GM12878 (cell line): ENCODE data around the gene GCSAM. TPM values are rescaled to one million over a fixed set of nuclear protein-coding genes. Genes with fewer than 3 reads are reported as not detected.

Experiments used
- ATAC-seq: fragments of 200-7000 bp; cut with Tn5 transposase; 3 replicates; pipeline ENCODE4 v1.9.1; 2020; ENCODE audit warnings: mild to moderate bottlenecking, moderate library complexity
- BruUV-seq: library from RNA; stranded (reverse); fragments of 400-500 nt; replicated peaks from 2 replicates; lab custom pipeline; 2021; lab: Mats Ljungman, UMichigan
- CTCF ChIA-PET: fragments of 300-600 bp; sonication (Branson Sonifier 250); formaldehyde crosslinking; extraction: SDS; loops from one replicate; lab custom pipeline; 2021; ENCODE audit warnings: inconsistent platforms; lab: Yijun Ruan, JAX
- POLR2A ChIA-PET: fragments of 350-600 bp; formaldehyde crosslinking; extraction: SDS; loops from one replicate; lab custom pipeline; 2021; ENCODE audit warnings: inconsistent platforms; lab: Charles Lee
- RAD21 ChIA-PET: fragments of 300-600 bp; sonication (Branson Sonifier 250); formaldehyde crosslinking; loops from one replicate; lab custom pipeline; 2023; ENCODE audit warnings: antibody characterized with exemption; ENCODE audit not compliant: unreplicated experiment; lab: Charles Lee
- SMC1A ChIA-PET: fragments of 300-600 bp; sonication (Branson Sonifier 250); formaldehyde crosslinking; loops from one replicate; lab custom pipeline; 2023; ENCODE audit not compliant: unreplicated experiment, uncharacterized antibody; lab: Charles Lee
- DNase-seq: peaks from one replicate; pipeline ENCODE4 v3.0.0-alpha.2; 2011; ENCODE audit warnings: low read depth, low spot score
- FAIRE-seq: peaks from 3 replicates; lab custom pipeline; 2011; peaks lifted over from hg19 to GRCh38; lab: Jason Lieb, UNC
- H2AFZ ChIP-seq: 2 replicates; pipeline ENCODE4 v1.6.0; 2011; ENCODE audit warnings: low read depth, low read length, control low read depth; ENCODE audit not compliant: control insufficient read depth
- H3K27ac ChIP-seq: 2 replicates; pipeline ENCODE4 v1.5.1; 2011; ENCODE audit warnings: control low read depth; ENCODE audit not compliant: control insufficient read depth, insufficient read depth
- H3K27me3 ChIP-seq, 2 experiments: replicated peaks in 1 of 2; 2 replicates each; pipeline versions ENCODE4 v1.6.0 to v1.6.1; 2011; ENCODE audit warnings: low read length in 1 of 2; ENCODE audit not compliant: control insufficient read depth in 2 of 2, insufficient read depth in 2 of 2
- H3K36me3 ChIP-seq, 2 experiments: 2 replicates each; pipeline ENCODE4 v1.5.1; 2011; ENCODE audit warnings: low read length in 1 of 2; ENCODE audit not compliant: control insufficient read depth in 2 of 2, insufficient read depth in 2 of 2
- H3K4me1 ChIP-seq: 2 replicates; pipeline ENCODE4 v1.6.1; 2011; ENCODE audit warnings: mild to moderate bottlenecking, low read length, moderate library complexity, mixed read lengths; ENCODE audit not compliant: control insufficient read depth, insufficient read depth
- H3K4me2 ChIP-seq: 2 replicates; pipeline ENCODE4 v1.6.0; 2011; ENCODE audit warnings: control low read depth; ENCODE audit not compliant: control insufficient read depth, insufficient read depth
- H3K4me3 ChIP-seq: fragments of 200-600 bp; sonication (generic); 2 replicates; pipeline ENCODE4 v1.5.1; 2016
- H3K79me2 ChIP-seq: 2 replicates; pipeline ENCODE4 v1.6.0; 2011; ENCODE audit warnings: low read length; ENCODE audit not compliant: control insufficient read depth, insufficient read depth
- H3K9ac ChIP-seq: 2 replicates; pipeline ENCODE4 v1.8.0; 2011; ENCODE audit warnings: low read length, control low read depth, mixed read lengths; ENCODE audit not compliant: control insufficient read depth, insufficient read depth
- H3K9me3 ChIP-seq: replicated peaks from 3 replicates; pipeline ENCODE4 v1.5.1; 2011; ENCODE audit warnings: mild to moderate bottlenecking, low read length; ENCODE audit not compliant: control insufficient read depth, insufficient read depth
- H4K20me1 ChIP-seq: 2 replicates; pipeline ENCODE4 v1.6.0; 2011; ENCODE audit not compliant: control insufficient read depth, insufficient read depth
- ATF7 ChIP-seq: fragments of 450-650 bp; IDR thresholded peaks from 2 replicates; pipeline ENCODE4 v1.6.1; 2016; ENCODE audit warnings: low read depth, mild to moderate bottlenecking
- CHD4 ChIP-seq: fragments of 200-600 bp; sonication (generic); IDR thresholded peaks from 2 replicates; pipeline ENCODE4 v1.6.1; 2016; ENCODE audit warnings: mild to moderate bottlenecking
- GABPA ChIP-seq: IDR thresholded peaks from 2 replicates; pipeline ENCODE4 v1.6.1; 2014; ENCODE audit warnings: antibody characterized with exemption, low read depth, mild to moderate bottlenecking, inconsistent platforms
- MXI1 ChIP-seq: fragments of 150-350 bp; IDR thresholded peaks from 2 replicates; pipeline ENCODE4 v1.6.1; 2011; ENCODE audit warnings: low read depth, mild to moderate bottlenecking, inconsistent platforms, low read length, improper control_type of control experiment
- NFXL1 ChIP-seq: fragments of 450-650 bp; IDR thresholded peaks from 2 replicates; pipeline ENCODE4 v1.6.1; 2017; ENCODE audit warnings: antibody characterized with exemption, mild to moderate bottlenecking, borderline replicate concordance
- RB1 ChIP-seq: fragments of 450-650 bp; formaldehyde crosslinking; IDR thresholded peaks from 2 replicates; pipeline ENCODE4 v1.6.1; 2017; ENCODE audit warnings: mild to moderate bottlenecking, borderline replicate concordance
- SMARCA5 ChIP-seq: fragments of 450-650 bp; IDR thresholded peaks from 2 replicates; pipeline ENCODE4 v1.6.1; 2017; ENCODE audit warnings: mild to moderate bottlenecking
- SUPT20H ChIP-seq: IDR thresholded peaks from 2 replicates; pipeline ENCODE4 v1.6.1; 2011; ENCODE audit warnings: low read depth, mild to moderate bottlenecking, low read length, moderate library complexity, borderline replicate concordance; ENCODE audit not compliant: control insufficient read depth
- TAF1 ChIP-seq: IDR thresholded peaks from 2 replicates; pipeline ENCODE4 v1.6.1; 2011; ENCODE audit warnings: mild to moderate bottlenecking, low read depth, low read length, borderline replicate concordance
- WGBS: methylation state at CpG from one replicate; pipeline ENCODE4 v1.1.6; 2016; ENCODE audit warnings: low lambda C conversion rate; ENCODE audit not compliant: insufficient replicate concordance, insufficient coverage; ENCODE audit errors: missing lambda C conversion rate; 5-methylcytosine and 5-hydroxymethylcytosine counted together
- in situ Hi-C: fragments of 300-500 bp; cut with MboI; formaldehyde crosslinking; loops from 9 replicates; pipeline ENCODE4 v1.14.3; 2018; ENCODE audit warnings: mixed read lengths
- intact Hi-C: fragments of 100-400 bp; cut with micrococcal nuclease; formaldehyde crosslinking; loops from one replicate; pipeline ENCODE4 v1.14.2; 2022; ENCODE audit not compliant: unreplicated experiment
- polyA plus RNA-seq, 11 experiments: library from polyadenylated mRNA; depleted of rRNA in 4 of 11; unstranded in 6 of 11; stranded (reverse) in 5 of 11; fragments of >200 nt; fragmentation: Nextera tagmentation in 4 of 11; fragmentation: Illumina TruSeq in 1 of 11; extraction: Ambion mirVana in 4 of 11; extraction: Trizol in 1 of 11; gene quantifications; 1 replicate in 1 of 11; 2 replicates in 10 of 11; pipeline versions ENCODE4 v1.2.1 to v1.2.3, GENCODE V29; 2011 to 2016; ENCODE audit warnings: inconsistent platforms in 2 of 11, missing spikeins in 2 of 11, low read depth in 1 of 11
- total RNA-seq, 4 experiments: library from RNA; depleted of rRNA in 3 of 4; stranded (reverse); fragments of >200 nt in 3 of 4; fragmentation: Illumina TruSeq in 1 of 4; extraction: Trizol in 1 of 4; gene quantifications; 2 replicates each; pipeline versions ENCODE4 v1.2.1 to v1.2.3, GENCODE V29; 2013 to 2021
- TF ChIP-seq, protein P1 (sequence below), 3 experiments: IDR thresholded peaks in 2 of 3; conservative IDR thresholded peaks in 1 of 3; 2 replicates each; pipeline ENCODE4 v1.5.1; 2011; ENCODE audit warnings: low read depth in 3 of 3, low read length in 3 of 3, mild to moderate bottlenecking in 3 of 3, control low read depth in 2 of 3, moderate library complexity in 2 of 3, inconsistent platforms in 1 of 3, mixed read lengths in 1 of 3; ENCODE audit not compliant: control insufficient read depth in 2 of 3, insufficient read depth in 1 of 3; ENCODE audit errors: extremely low read depth in 1 of 3
- TF ChIP-seq, protein P2 (sequence below): IDR thresholded peaks from 2 replicates; pipeline ENCODE4 v1.6.1; 2011; ENCODE audit warnings: borderline replicate concordance, low read depth, mild to moderate bottlenecking, moderate library complexity, low read length; ENCODE audit not compliant: insufficient read depth, poor library complexity, severe bottlenecking

GCSAM gene
- total and polyA plus RNA-seq, 10 of the 15 experiments (the other 5 are each of a cell fraction or from before 2014, with no cell fraction given): 81.5 to 407 (median 107) TPM

DNA sequence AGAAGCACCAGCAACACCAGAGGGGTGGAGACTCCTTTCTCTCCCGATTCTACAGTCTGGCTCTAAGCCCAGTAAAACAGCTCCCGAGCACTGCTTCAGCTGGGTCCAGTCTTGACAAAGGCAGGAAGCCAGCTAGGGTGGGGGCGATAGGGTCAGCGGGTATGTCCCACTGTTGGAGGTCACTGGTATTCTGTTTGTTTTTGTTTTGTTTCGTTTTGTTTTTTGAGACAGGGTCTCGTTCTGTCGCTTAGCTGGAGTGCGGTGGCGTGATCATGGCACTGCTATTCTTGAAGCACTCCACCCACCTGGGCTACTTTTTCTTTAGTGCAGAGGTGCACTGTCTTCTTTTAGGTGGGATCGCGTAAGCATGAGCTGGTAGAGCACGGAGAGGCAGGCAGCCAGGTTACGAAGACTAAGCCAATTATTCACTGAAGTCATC, 16.3 kb downstream of the GCSAM start (continued):
- TF ChIP-seq, protein P1, sequence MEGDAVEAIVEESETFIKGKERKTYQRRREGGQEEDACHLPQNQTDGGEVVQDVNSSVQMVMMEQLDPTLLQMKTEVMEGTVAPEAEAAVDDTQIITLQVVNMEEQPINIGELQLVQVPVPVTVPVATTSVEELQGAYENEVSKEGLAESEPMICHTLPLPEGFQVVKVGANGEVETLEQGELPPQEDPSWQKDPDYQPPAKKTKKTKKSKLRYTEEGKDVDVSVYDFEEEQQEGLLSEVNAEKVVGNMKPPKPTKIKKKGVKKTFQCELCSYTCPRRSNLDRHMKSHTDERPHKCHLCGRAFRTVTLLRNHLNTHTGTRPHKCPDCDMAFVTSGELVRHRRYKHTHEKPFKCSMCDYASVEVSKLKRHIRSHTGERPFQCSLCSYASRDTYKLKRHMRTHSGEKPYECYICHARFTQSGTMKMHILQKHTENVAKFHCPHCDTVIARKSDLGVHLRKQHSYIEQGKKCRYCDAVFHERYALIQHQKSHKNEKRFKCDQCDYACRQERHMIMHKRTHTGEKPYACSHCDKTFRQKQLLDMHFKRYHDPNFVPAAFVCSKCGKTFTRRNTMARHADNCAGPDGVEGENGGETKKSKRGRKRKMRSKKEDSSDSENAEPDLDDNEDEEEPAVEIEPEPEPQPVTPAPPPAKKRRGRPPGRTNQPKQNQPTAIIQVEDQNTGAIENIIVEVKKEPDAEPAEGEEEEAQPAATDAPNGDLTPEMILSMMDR (IDR thresholded peaks at IDR 0.05 in 2 of 3, conservative IDR thresholded peaks at IDR 0.05 in 1 of 3; ENCODE audit: control insufficient read depth in 2 of 3, extremely low read depth in 1 of 3, insufficient read depth in 1 of 3, low read depth in 3 of 3, low read length in 3 of 3): no peak
- TF ChIP-seq NFXL1: no peak
- TF ChIP-seq CHD4: no peak
- TF ChIP-seq GABPA: no peak
- TF ChIP-seq RB1: no peak

DNA sequence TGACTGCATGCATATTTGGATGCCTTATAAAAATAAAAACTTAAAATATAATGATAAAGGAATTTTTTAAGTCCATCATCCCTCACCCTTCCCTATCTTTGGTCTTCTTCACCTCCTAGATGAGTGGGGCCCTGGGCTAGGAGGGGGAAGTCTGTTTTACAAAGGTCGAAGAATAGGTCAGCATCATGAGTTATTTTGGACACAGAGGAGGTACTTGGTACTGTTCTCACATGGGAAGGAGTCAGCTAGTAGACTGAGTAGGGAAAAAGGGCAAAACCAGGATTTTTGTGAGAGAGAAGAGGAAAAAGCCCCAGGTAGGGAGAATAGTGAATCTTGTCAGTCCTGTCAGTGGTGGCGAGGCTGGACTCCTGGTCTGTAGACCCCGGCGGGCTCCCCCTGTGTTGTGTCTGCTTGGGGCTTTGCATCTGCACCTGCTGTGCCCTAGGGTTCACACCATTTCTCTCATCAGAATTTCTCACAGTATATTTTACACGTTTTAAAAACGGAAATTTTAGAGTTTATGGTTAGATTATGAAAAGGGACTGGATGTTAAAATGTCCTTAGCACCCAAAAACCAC, 17.2 kb downstream of the GCSAM start:
- H3K36me3 ChIP-seq: no peaks in the 10 kb centered on the region; a peak in 1 of 4 replicates
- no peak overlapping the region for H3K4me3 ChIP-seq
- peak; percentile 13 for ATAC-seq
- peak overlapping the region; percentile 53 for H3K4me2 ChIP-seq
- in situ Hi-C loops (no loop called here), intact Hi-C loops (loop anchor here (1.0 to 10.0 kb wide), 3 partner anchors 17 to 859 kb away; partner anchors contain the start of genes CD200R1 and GCSAM)
- BruUV-seq: no TSS peak
- H3K4me1 ChIP-seq: peaks cover 84% of the 10 kb centered on the region
- 0% methylated on average over 6 of the region's 6 CpGs for WGBS
- ChIA-PET CTCF (interaction anchor here (0.7 to 9.2 kb wide), 4 partner anchors 16 to 402 kb away, joined by 3 to 226 read pairs (median 6); partner anchors contain the start of genes GCSAM and SLC9C1), SMC1A (interaction anchor here (0.9 to 9.4 kb wide), 11 partner anchors 16 to 398 kb away, joined by 3 to 489 read pairs (median 6); partner anchors contain the start of genes BTLA, CD200, GCSAM and SLC9C1), RAD21 (interaction anchor here (0.8 to 7.4 kb wide), 13 partner anchors 15 to 382 kb away, joined by 3 to 457 read pairs (median 6); partner anchors contain the start of genes BTLA, CD200, GCSAM and SLC9C1), POLR2A (interaction anchor here (1.0 to 9.4 kb wide), 9 partner anchors 15 to 447 kb away, joined by 3 to 345 read pairs (median 6); partner anchors contain the start of genes BTLA, GCSAM and SLC9C1)
- peaks cover 27% of the 10 kb centered on the region for H3K79me2 ChIP-seq
- no peak overlapping the region for H2AFZ ChIP-seq
- no peaks in the 10 kb centered on the region for H3K9me3 ChIP-seq
- H4K20me1 ChIP-seq: no peaks in the 10 kb centered on the region
- no peak for FAIRE-seq
- peak overlapping the region; percentile 79 for H3K9ac ChIP-seq
- no peak for DNase-seq
- peak overlapping the region; percentile 95 for H3K27ac ChIP-seq
- H3K27me3 ChIP-seq: no peaks in the 10 kb centered on the region
- TF ChIP-seq, protein P1 (IDR thresholded peaks at IDR 0.05 in 2 of 3, conservative IDR thresholded peaks at IDR 0.05 in 1 of 3; ENCODE audit: control insufficient read depth in 2 of 3, extremely low read depth in 1 of 3, insufficient read depth in 1 of 3, low read depth in 3 of 3, low read length in 3 of 3): no peak
- TF ChIP-seq ATF7 (no peak), TAF1 (no peak), SUPT20H (no peak), SMARCA5 (no peak), MXI1 (0 out of 2 replicates have a peak, but pooled peaks have one; percentile 10)
- TF ChIP-seq, protein P2, sequence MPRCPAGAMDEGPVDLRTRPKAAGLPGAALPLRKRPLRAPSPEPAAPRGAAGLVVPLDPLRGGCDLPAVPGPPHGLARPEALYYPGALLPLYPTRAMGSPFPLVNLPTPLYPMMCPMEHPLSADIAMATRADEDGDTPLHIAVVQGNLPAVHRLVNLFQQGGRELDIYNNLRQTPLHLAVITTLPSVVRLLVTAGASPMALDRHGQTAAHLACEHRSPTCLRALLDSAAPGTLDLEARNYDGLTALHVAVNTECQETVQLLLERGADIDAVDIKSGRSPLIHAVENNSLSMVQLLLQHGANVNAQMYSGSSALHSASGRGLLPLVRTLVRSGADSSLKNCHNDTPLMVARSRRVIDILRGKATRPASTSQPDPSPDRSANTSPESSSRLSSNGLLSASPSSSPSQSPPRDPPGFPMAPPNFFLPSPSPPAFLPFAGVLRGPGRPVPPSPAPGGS: peak; percentile 78
